Kidney epithelial cell (primary cell): ENCODE data around the gene FBLN1. TPM values are rescaled to one million over a fixed set of nuclear protein-coding genes. Genes with fewer than 3 reads are reported as not detected.

Source experiments
- DNase-seq: peaks from one replicate; pipeline ENCODE4 v3.0.0-alpha.2; 2010; ENCODE audit warnings: low read depth
- H3K27me3 ChIP-seq: 2 replicates; pipeline ENCODE4 v1.6.0; 2011; ENCODE audit warnings: low read length; ENCODE audit not compliant: control insufficient read depth, insufficient read depth
- H3K36me3 ChIP-seq: 2 replicates; pipeline ENCODE4 v1.5.1; 2011; ENCODE audit warnings: low read length; ENCODE audit not compliant: control insufficient read depth, insufficient read depth
- H3K4me3 ChIP-seq: 2 replicates; pipeline ENCODE4 v1.5.1; 2011; ENCODE audit warnings: low read depth, mild to moderate bottlenecking, control low read depth, low read length
- CTCF ChIP-seq: IDR thresholded peaks from 2 replicates; pipeline ENCODE4 v1.5.1; 2011; ENCODE audit warnings: mild to moderate bottlenecking, moderate library complexity, low read length, control low read depth, inconsistent platforms; ENCODE audit not compliant: insufficient read depth, poor library complexity, severe bottlenecking
- total RNA-seq: library from RNA; depleted of rRNA; stranded (reverse); fragments of >200 nt; gene quantifications from 2 replicates; pipeline ENCODE4 v1.2.3, GENCODE V29; 2015

Gene FBLN1
- total RNA-seq, 1 donor from 2014 or later = 32.8 TPM

- no peaks in the 10 kb centered on the region for H3K36me3 ChIP-seq
- no peak for DNase-seq
- no peak overlapping the region for H3K4me3 ChIP-seq
- no peaks in the 10 kb centered on the region for H3K27me3 ChIP-seq
- no peak for TF ChIP-seq CTCF
These were observed 91.6 kb downstream of the FBLN1 start for GRCh38 chr22:45594123-45594941.

- no peaks in the 10 kb centered on the region for H3K27me3 ChIP-seq
- no peak for DNase-seq
- TF ChIP-seq CTCF = no peak
- no peak overlapping the region for H3K4me3 ChIP-seq
- no peaks in the 10 kb centered on the region for H3K36me3 ChIP-seq
These were observed 94.9 kb downstream of the FBLN1 start for GRCh38 chr22:45597460-45598192.

- no peaks in the 10 kb centered on the region for H3K27me3 ChIP-seq
- no peak for DNase-seq
- H3K36me3 ChIP-seq = no peaks in the 10 kb centered on the region
- no peak for TF ChIP-seq CTCF
- no peak overlapping the region for H3K4me3 ChIP-seq
These were observed 96.0 kb downstream of the FBLN1 start for GRCh38 chr22:45598596-45599217.

- Histone ChIP-seq H3K27me3 (no peaks in the 10 kb centered on the region), H3K36me3 (no peaks in the 10 kb centered on the region), H3K4me3 (no peak overlapping the region)
- no peak for TF ChIP-seq CTCF
- DNase-seq = no peak
These were observed 97.3 kb downstream of the FBLN1 start for GRCh38 chr22:45599836-45600577.

GRCh38 chr22:45600790-45601730, 98.4 kb downstream of the FBLN1 start:
- TF ChIP-seq CTCF = no peak
- DNase-seq = no peak
- Histone ChIP-seq H3K27me3 (no peaks in the 10 kb centered on the region), H3K36me3 (no peaks in the 10 kb centered on the region), H3K4me3 (no peak overlapping the region)
